K562 treated with DMSO at 1 percent for 4 hours (cell line): ENCODE results near the gene NACC1. TPM values are rescaled to one million over a fixed set of nuclear protein-coding genes. Genes with fewer than 3 reads are reported as not detected.

Source experiments
- total RNA-seq: library from RNA; unstranded; fragments of 300-600 nt; gene quantifications from 2 replicates; pipeline ENCODE4 v1.2.3, GENCODE V29; 2022; ENCODE audit not compliant: insufficient read depth

The NACC1 gene
- total RNA-seq: 26.6 and 46.2 TPM in 2 replicates

DNA sequence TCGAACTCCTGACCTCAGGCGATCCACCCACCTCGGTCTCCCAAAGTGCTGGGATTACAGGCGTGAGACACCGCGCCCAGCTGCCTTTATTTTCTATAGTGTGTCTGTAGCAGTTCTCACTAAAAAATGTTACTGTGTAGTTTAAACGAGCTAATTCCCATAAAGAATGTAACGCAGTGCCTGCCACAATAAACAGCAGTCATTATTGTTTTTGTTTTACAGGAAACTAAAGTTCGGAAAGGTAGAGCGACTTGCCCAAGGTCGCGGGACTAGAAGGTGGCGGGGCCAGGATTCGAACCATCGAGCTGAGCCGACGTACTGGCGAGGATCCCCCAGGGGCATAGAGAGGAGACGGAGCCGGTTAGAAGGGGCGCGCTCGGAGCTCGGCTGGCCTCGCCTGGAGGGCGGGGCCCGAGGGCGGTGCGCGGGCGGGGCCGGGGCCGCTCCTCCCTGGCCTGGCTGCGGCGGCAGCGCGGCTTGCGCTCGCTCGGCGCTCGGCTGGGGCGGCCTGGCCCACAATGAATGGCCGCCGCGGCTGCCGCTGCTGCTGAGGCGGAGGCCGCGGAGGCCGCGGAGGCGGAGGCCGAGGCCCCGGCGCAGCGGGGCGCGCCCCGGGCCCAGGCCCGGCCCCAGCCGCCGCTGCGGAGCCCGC, at the start of gene NACC1:
Gene NACC1, plus strand, starts transcription at position 493 of the 652 bp plus-strand sequence. CDS start 16,944 bp downstream, outside the sequence.

DNA sequence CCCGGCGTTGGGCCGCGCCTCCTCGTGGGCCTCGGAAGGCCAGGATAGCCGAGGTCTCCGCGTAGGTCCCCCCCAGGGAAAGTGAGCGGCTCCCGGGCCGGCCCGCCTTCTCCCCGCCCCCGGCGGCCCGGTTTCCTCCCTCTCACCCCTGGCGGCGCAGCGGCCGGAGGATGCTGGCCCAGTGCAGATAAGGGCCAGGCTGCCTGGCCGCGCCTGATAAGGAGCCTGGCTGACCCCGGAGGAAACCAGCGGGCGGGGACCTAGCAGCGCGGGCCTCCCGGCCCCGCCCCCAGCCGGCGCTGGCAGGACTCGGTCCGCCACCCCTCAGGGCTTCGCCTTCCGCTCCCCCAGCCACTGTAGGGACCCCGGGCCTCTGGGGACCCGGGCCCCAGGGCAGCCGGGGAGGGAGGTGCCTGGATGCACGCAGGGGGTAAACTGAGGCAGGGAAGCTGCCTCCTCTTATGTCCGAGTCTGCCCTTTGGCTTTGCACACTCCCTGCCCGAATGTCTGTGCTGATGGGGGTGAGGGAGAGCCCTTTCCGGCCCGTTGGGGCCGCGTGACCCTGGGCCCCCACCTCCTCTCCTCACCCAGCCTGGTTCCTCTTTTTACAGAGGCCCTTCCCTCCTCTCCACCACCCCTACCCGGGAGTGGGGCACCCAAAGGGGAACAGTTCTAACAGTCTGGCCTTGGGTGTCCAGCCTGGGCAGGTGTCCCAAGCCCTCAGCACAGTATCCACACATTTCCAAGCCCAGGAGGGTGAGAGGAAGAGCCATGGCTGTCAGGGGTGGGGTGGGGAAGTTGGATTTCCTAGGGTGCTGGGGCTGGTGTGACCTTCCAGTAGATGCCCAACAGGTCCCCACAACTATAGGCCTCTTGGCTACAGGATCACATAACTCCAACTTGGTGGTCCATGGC, 15.1 kb upstream of the NACC1 start, which contains the start of gene LYL1:
Gene LYL1, minus strand, starts transcription at position 193 of the 915 bp plus-strand sequence. CDS start 1,687 bp downstream, outside the sequence.

DNA sequence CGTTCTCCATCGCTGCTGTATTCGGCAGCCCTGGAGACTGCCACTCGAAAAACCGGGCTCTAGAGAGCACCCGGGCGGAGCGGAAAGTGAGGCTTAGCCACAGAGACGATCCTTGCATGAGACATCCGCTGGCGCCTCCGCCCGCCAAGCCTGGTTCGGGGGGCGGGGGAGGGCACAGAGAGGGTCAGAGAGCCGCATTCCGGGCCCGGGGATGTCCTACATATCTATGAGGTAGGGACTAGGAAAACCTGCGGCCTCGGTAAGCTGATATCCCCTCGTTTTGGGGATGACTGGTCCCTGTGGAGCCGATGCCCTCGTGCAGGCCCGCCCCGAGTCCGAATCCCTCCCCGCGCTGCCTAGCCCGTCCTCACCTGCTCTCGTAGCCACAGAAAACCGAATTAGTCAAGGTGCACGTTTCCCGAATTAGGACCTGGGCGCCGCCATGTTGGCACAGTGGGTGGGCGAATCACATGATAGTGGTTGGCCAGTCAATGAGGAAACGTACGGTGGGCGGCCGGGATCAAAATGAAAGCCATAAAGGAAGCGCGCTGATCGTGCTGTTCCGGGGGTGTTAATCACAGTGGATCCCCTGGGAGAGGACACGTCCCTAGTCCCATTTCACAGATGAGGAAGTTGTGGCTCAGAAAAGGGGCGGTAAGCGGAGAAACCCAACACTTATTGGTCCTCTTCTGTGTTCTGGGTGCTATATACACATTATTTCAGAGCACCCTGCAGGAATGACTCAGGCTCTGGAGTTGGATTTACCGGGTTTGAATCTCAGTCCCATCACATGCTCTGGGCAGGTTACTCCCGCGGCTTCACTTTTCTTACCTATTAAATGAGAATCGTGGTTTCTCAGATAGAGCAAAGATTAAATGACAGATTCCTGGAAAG, 1.5 kb upstream of the NACC1 start, which contains the start of gene TRMT1:
Gene TRMT1, minus strand, starts transcription at position 459 of the 894 bp plus-strand sequence. Its CDS starts 341 bp downstream, at position 118.

DNA sequence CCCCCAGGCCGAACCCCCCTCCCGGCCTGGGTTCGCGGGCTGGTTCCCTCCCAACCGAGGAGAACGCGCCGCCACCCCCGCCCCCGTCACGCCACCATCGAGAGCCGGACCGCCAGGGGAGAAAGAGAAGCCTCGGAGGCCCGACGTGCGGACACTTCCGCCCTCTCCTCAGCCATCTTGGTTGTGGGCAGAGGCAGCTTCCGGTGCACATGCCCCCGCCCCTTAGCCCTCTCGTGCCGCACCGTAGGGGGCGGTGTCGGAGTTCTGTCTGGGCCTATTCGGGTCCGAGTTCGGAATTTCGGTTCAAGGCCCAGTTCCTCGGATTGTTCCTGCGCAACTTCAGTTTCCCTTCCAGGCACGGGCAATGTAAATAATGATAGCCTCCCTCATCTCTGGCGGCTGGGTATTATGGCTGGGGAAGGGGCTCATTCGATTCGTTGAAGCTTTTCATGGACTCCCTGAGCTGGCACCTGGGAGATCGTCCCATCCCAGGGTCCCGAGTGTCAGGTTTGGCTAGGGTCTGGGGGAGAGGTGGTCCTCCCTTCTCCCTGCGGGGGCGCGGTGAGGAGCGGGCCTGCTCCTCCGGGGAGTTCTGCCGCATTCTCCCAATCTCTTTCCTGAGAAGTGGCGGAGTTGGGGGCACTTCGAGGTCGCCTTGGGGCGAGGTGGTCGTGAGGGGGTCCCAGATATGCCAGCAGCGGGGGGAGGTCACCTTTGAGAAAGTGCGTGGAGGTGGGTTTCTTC, 32.3 kb downstream of the NACC1 start, which contains the start of the genes IER2 and STX10:
Gene IER2, plus strand, starts transcription at position 225 of the 744 bp plus-strand sequence. CDS start 2,776 bp downstream, outside the sequence.
Gene STX10, minus strand, starts transcription at position 189 of the 744 bp plus-strand sequence. CDS start 202 bp downstream, outside the sequence.

Other genes with a start within 250 kb of the NACC1 start
- gene DNASE2, start 236.8 kb upstream of the NACC1 start, total RNA-seq: 145 and 148 TPM in 2 replicates
- gene KLF1, start 231.1 kb upstream of the NACC1 start, total RNA-seq: 30.8 and 50.0 TPM in 2 replicates
- gene GCDH, start 227.1 kb upstream of the NACC1 start, total RNA-seq: 10.2 and 12.5 TPM in 2 replicates
- gene SYCE2, start 199.0 kb upstream of the NACC1 start, total RNA-seq: 1.4 and 2.5 TPM in 2 replicates
- 105 and 107 TPM in 2 replicates for gene FARSA, start 184.6 kb upstream of the NACC1 start, total RNA-seq
- gene CALR, start 179.7 kb upstream of the NACC1 start, total RNA-seq: 624 and 631 TPM in 2 replicates
- gene RAD23A, start 172.4 kb upstream of the NACC1 start, total RNA-seq: 148 and 165 TPM in 2 replicates
- 32.9 and 34.3 TPM in 2 replicates for gene GADD45GIP1, start 161.0 kb upstream of the NACC1 start, total RNA-seq
- 0.71 TPM in 1 of 2 replicates, not detected in the other for gene DAND5, start 148.7 kb upstream of the NACC1 start, total RNA-seq
- gene NFIX, start 122.8 kb upstream of the NACC1 start, total RNA-seq: 7.7 and 11.9 TPM in 2 replicates
- gene LYL1, start 15.4 kb upstream of the NACC1 start, total RNA-seq: 206 and 223 TPM in 2 replicates
- 32.7 and 35.8 TPM in 2 replicates for gene TRMT1, start 1.5 kb upstream of the NACC1 start, total RNA-seq
- gene STX10, start 32.1 kb downstream of the NACC1 start, total RNA-seq: 111 and 121 TPM in 2 replicates
- 165 and 176 TPM in 2 replicates for gene IER2, start 32.1 kb downstream of the NACC1 start, total RNA-seq